CD1c-positive myeloid dendritic cell (primary cell): ENCODE measurements around the gene NFYA.

Experiments used
- DNase-seq: peaks from one replicate; pipeline ENCODE4 v3.0.0-alpha.2; 2016; ENCODE audit errors: extremely low spot score

NFYA gene

GRCh38 chr6:41073203-41073967 is 611 bp downstream of the NFYA start:
- peak; percentile 75 for DNase-seq

- DNase-seq: no peak
These were observed 1.4 kb downstream of the NFYA start for GRCh38 chr6:41073968-41074691.

GRCh38 chr6:41074692-41075436 is 2.1 kb downstream of the NFYA start:
- DNase-seq: no peak

- DNase-seq: no peak
These were observed 3.2 kb downstream of the NFYA start for GRCh38 chr6:41075651-41076626.

GRCh38 chr6:41077536-41077935 is 4.8 kb downstream of the NFYA start:
- no peak for DNase-seq

GRCh38 chr6:41078101-41078500 is 5.3 kb downstream of the NFYA start:
- no peak for DNase-seq

- DNase-seq: no peak
These were observed 6.3 kb downstream of the NFYA start for GRCh38 chr6:41079080-41079479.

GRCh38 chr6:41080621-41081020 is 7.8 kb downstream of the NFYA start:
- DNase-seq: no peak

GRCh38 chr6:41083072-41083471 is 10.3 kb downstream of the NFYA start:
- no peak for DNase-seq

GRCh38 chr6:41085182-41085581 is 12.4 kb downstream of the NFYA start:
- DNase-seq: no peak

- no peak for DNase-seq
These were observed 15.7 kb downstream of the NFYA start for GRCh38 chr6:41088451-41088850.

- DNase-seq: no peak
These were observed 18.3 kb downstream of the NFYA start for GRCh38 chr6:41090841-41091761.

GRCh38 chr6:41092421-41093140 is 19.8 kb downstream of the NFYA start:
- peak; percentile 30 for DNase-seq

GRCh38 chr6:41093729-41094128 is 21.0 kb downstream of the NFYA start:
- DNase-seq: no peak

GRCh38 chr6:41097467-41098090 is 24.8 kb downstream of the NFYA start:
- DNase-seq: no peak

- no peak for DNase-seq
These were observed 25.6 kb downstream of the NFYA start for GRCh38 chr6:41098366-41098765.

- no peak for DNase-seq
These were observed 28.1 kb downstream of the NFYA start for GRCh38 chr6:41100871-41101287.

- no peak for DNase-seq
These were observed 31.1 kb downstream of the NFYA start for GRCh38 chr6:41103847-41104246.

GRCh38 chr6:41111017-41111416 is 38.2 kb downstream of the NFYA start:
- DNase-seq: no peak
